ENCODE measurements around the gene FAP.

GRCh38 chr2:162233197-162233596, 10.0 kb downstream of the FAP start:
- TF ChIP-seq CTCF (conservative IDR thresholded peaks at IDR 0.05; ENCODE audit: low read depth, low read length) (no peak), EZH2phosphoT487 (IDR thresholded peaks at IDR 0.05; ENCODE audit: borderline replicate concordance, low read length) (no peak), EZH2 (IDR thresholded peaks at IDR 0.05; ENCODE audit: low read length, unreplicated experiment) (no peak)
